ENCODE results near the gene FGFR3.

- TF ChIP-seq STAT5B (CRISPR knock-in tag; IDR thresholded peaks at IDR 0.05) (no peak), CBX5 (IDR thresholded peaks at IDR 0.05; ENCODE audit: borderline replicate concordance, low read depth) (no peak), EZH2 (IDR thresholded peaks at IDR 0.05; ENCODE audit: borderline replicate concordance, low read depth, low read length) (no peak), SMC3 (conservative IDR thresholded peaks at IDR 0.05; ENCODE audit: insufficient read depth, low read depth, low read length) (no peak), ZNF57 (CRISPR knock-in tag; IDR thresholded peaks at IDR 0.05) (no peak), ZFX (CRISPR knock-in tag; IDR thresholded peaks at IDR 0.05) (no peak)
- TF ChIP-seq, protein P1, sequence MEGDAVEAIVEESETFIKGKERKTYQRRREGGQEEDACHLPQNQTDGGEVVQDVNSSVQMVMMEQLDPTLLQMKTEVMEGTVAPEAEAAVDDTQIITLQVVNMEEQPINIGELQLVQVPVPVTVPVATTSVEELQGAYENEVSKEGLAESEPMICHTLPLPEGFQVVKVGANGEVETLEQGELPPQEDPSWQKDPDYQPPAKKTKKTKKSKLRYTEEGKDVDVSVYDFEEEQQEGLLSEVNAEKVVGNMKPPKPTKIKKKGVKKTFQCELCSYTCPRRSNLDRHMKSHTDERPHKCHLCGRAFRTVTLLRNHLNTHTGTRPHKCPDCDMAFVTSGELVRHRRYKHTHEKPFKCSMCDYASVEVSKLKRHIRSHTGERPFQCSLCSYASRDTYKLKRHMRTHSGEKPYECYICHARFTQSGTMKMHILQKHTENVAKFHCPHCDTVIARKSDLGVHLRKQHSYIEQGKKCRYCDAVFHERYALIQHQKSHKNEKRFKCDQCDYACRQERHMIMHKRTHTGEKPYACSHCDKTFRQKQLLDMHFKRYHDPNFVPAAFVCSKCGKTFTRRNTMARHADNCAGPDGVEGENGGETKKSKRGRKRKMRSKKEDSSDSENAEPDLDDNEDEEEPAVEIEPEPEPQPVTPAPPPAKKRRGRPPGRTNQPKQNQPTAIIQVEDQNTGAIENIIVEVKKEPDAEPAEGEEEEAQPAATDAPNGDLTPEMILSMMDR (IDR thresholded peaks at IDR 0.05 in 2 of 3, conservative IDR thresholded peaks at IDR 0.05 in 1 of 3; ENCODE audit: insufficient read depth in 2 of 3, low read depth in 1 of 3, low read length in 3 of 3), result no peak
Observed at GRCh38 chr4:1751919-1752283, 41.2 kb upstream of the FGFR3 start.
